ENCODE measurements around the gene ADAR.
A peak's percentile ranks its signal among the peaks of the same experiment; 100 is the strongest.

ADAR gene

DNA sequence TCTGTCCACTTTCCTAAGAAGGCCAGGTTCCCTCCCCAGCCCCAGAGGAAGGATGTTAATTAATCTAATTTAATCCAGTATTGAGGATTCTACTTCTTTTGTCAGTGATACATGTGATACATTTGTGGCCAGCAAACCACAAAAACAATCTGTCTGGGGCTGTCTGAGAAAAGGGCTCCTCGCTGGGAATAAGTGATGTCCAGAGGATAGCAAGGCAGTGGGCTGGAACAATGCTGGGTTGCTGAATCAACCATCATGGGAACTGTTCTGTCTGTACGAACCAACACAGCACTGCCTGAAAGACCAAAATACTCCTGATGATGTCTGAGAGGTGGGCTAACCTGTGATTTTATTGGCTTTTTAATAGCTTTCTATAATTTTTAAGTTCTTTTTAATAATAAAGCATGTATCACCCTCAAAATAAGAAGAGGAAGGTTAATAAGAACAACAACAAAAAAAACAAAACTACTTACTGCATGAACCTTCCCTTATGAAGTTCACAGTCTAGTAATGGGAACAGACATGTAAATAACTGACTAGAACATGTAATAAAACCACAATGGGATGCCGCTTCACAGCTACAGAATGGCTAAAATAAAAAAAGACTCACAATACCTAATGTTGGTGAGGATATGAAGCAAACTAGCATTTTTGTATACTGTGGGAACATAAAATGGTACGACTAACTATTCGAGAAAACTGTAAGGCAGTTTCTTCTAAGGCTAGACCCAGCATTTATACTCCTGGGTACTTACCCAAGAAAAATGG is 11.4 kb upstream of the ADAR start:
- no peak for DNase-seq (ENCODE audit: low spot score)

DNA sequence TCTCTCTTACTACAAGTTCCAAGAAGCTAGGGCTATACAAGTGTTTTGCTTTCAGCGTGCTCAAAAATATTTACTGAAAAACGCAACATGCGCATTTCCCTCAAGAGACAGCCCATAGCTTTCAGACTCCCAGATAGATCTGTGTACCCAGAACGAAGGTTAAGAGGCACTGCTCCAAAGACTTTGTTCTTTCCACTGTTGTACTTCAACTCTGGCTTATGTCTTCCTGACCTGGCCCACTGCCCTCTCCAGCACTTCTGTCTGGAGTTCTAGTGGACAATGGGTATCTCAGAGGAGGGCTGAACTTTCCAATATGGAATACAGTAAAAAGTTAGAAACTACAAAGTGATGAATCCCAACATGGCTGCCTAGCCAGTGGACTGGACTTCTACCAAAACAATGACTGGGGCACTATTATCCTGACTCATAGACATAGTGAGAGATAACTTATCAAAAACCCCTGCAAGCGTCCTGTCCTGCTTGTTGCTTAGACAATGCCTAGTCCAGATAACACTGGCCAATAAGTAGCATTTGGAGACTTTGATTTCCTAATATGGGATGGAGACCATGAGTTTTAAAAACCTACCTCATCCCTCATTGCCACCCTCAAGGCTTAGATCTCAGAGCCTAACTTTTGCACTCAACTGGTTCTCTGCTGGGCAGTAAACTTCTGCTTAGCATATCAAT is 8.8 kb upstream of the ADAR start:
- DNase-seq (ENCODE audit: low spot score): no peak

DNA sequence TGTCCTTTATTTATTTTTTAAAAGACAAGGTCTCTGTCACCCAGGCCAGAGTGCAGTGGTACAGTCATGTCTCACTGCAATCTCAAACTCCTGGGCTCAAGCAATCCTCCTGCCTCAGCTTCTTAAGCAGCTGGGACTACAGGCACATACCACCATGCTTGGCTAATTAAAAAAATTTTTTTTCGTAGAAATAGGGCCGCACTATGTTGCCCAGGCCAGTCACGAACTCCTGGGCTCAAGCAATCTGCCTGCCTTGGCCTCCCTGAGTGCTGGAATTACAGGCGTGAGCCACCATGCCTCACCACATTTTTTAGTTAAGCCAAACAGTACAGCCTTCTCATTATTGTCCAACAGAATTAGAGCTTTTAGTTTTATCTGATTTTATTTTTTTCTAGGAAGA is 7.4 kb upstream of the ADAR start:
- no peak for DNase-seq (ENCODE audit: low spot score)

DNA sequence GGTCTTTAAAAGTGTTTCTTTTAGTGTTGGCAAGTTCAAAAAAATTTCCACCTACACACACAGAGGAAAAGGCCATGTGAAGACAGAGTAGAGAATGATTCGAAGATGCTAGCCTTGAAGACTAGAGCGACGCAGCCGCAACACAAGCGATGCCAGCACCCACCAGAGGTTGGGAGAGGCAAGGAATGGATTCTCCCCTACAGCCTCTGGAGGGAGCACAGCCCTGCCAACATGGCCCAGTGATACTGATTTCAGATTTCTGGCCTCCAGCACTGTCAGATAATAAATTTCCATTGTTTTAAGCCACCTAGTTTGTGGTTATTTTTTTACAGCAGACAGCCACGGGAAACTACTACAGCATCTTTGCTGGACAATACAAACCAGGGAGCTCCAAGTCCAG is 6.9 kb upstream of the ADAR start:
- DNase-seq (ENCODE audit: low spot score): no peak

- DNase-seq (ENCODE audit: low spot score): no peak
These were observed 6.3 kb upstream of the ADAR start for GRCh38 chr1:154614247-154614646.

- DNase-seq (ENCODE audit: low spot score): no peak
These were observed 3.3 kb upstream of the ADAR start for GRCh38 chr1:154611150-154611862.

- DNase-seq (ENCODE audit: low spot score): no peak
These were observed 1.7 kb upstream of the ADAR start for GRCh38 chr1:154609398-154610380.

DNA sequence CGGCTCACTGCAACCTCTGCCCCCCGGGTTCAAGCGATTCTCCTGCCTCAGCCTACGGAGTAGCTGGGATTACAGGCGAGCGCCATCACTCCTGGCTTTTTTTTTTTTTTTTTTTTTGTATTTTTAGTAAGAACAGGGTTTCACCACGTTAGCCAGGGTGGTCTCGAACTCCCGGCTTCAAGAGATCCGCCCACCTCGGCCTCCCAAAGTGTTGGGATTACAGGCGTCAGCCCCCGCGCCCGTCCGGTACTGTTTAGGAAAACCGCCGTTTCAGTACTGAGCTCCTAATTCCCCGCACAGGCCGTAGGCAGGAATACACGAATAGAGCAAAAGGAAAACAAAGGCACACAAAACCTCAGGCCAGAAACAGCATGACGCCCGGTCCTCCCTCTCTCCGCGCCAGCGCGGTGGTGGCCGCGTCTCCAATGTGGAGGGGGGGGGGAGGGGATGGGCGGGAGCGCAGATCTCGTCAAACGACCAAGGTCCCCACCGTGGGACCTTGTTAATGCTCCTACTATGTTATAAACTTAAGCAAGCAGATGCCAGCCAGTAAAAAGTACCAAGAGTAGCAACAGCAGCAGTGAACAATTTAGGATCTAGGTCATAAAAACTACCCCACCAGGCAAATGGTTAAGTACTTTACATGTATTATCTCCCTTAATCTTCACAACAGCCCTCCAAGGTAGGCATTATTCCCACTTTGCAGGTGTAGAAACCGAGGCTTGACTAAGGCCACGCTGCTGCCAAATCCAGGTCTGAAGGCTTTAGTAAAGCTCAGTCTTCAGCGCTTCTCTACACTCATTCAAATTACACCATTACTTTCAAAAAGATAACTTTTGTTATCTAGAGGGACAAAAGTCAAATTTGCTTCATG is 648 bp upstream of the ADAR start:
- DNase-seq (ENCODE audit: low spot score): peak; percentile 76

- no peak for DNase-seq (ENCODE audit: low spot score)
These were observed 829 bp downstream of the ADAR start for GRCh38 chr1:154607106-154607608.

DNA sequence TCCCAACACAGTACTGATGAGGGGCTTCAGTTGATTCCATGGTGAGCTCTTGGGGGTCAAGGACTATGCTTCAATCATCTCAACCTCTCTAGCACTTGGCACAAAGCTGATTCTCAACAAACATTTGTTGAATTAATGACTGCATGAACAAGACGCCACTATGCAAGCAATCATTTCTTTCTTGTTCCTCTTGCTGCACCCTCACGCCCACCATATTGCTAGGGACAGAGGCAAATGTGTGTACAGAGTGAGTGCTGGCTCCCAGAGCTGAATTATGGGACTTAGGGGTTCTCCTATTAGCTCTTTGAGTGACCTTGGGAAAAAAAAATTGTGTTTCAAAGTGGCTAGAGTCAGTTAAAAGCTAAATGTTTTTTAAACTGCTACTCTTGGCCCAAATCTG is 2.5 kb downstream of the ADAR start:
- no peak for DNase-seq (ENCODE audit: low spot score)

GRCh38 chr1:154603317-154603716 is 4.7 kb downstream of the ADAR start:
- no peak for DNase-seq (ENCODE audit: low spot score)

DNA sequence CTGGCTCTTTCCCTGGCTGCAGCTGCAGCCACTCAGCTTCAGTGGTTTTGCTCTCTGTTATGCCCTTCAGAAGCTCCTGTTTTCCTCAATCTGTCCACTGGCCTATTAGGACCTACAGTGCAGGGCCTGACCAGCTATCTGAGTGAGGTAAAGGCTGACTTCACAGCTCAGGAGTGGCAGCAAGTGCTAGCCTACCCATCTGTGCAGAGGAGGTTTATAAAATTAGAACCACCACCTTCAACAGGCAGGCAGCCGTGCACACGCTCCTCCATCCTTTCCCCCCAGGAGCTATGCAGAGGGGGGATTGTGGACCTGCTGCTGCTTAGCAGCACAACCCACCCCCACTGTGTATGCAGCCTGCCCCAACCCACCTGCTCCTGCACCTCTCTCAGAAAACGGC is 8.3 kb downstream of the ADAR start:
- DNase-seq (ENCODE audit: low spot score): no peak

DNA sequence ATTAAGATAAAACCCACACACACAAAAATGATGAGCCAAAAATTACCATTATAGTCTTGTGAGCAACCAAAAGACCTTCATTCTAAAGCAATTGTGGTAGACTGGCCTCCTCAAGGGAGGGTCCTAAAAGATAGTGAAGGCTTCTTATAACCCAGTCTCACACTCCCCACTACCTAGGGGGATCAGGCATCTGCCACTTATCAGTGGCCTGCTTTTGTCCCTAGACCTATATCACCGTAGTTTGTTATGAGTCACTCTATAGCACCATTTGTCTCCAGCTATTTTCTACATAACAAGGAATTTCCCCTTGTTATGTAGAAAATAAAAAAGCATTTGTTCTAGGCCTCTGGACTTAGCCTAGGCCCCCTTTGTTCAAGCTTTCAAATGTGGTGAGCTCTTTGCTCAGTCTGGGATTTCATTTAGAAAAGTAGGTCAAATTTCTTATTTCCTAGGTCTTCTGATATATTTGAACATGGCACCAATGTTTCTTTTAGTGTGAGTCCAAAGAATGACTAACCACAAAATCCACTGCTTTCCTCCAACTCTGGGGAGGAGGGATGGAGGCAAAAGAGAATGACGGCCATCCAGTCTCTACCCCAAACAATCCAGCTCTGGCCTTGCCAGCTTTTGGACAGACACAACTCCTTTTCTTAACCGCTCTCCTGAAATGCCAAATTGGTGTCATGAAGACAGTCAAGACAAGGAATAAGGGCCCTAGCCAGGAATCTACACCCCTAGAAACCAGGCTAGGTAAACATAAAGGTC is 8.9 kb downstream of the ADAR start:
- DNase-seq (ENCODE audit: low spot score): no peak

DNA sequence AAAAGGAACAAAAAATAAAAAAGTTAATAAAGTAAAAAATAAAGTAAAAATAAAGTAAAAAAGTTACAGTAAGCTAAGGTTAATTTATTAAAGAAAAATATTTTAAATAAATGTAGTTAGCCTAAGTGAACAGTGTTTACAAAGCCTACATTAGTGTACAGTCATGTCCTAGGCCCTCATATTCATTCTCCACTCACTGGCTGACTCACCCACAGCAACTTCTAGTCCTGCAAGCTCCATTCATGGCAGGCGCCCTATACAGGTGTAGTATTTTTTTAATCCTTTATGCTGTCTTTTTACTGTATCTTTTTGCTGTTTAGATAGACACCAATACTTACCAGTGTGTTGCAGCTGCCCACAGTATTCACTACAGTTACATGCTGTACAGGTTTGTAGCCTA is 12.4 kb downstream of the ADAR start:
- no peak for DNase-seq (ENCODE audit: low spot score)

- no peak for DNase-seq (ENCODE audit: low spot score)
These were observed 13.2 kb downstream of the ADAR start for GRCh38 chr1:154594811-154595210.

DNA sequence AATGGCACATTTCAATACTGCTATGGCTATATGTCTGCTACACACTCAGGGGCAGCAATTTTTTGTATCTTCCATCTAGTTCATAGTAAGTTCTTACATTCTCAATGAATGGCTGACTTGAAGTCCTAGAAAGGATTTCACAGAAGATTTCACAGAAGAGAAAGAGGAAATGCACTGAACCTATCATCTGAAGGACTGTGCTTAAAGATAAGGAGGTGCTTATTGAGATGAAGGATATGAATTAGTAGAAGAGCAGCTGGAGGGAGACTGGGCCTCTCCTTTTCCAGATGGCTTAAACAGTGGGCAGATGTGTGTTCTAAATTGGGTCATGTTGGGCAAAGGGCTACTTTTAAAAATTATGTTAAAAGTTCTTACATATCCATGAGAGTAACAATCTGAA is 14.6 kb downstream of the ADAR start:
- DNase-seq (ENCODE audit: low spot score): no peak

GRCh38 chr1:154591206-154591605 is 16.8 kb downstream of the ADAR start:
- DNase-seq (ENCODE audit: low spot score): no peak

- DNase-seq (ENCODE audit: low spot score): no peak
These were observed 17.2 kb downstream of the ADAR start for GRCh38 chr1:154590756-154591155.

DNA sequence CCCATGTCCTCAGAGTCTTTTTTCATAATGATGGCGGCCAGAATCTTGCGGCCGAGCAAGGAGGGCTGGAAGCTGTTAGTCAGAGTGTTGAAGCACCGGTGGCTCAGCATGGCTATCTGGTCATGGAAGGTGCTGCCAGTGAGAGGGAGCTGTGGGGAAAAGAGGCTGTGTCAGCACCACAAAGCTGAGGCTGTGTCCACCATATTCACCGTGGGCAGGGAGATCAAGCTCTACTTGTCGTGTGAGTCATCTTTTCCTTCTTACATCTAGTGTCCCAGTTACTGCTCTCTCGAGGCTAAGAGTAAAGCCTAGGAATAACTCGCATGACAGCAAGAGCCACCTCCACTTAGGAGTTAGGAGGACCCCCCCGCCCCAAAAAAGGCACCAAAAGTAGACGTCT is 18.2 kb downstream of the ADAR start:
- DNase-seq (ENCODE audit: low spot score): no peak

DNA sequence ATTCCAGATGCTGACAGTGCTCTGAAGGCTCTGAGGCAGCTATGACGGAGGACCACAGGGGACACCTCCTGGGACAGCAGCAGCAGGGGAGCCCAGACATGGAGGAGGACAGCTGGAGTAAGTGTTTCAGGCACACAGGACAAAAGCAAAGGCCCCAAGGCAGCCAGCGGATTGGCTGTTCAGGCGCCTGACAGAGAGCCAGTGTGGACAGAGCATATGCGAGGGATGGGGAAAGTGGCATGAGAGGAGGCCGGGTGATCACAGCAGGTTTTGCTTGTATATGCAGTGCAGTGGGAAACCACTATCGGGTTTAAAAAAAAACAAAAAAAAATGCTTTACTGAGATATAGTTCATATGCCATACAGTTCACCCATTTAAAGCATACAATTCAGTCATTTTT is 21.3 kb downstream of the ADAR start:
- DNase-seq (ENCODE audit: low spot score): no peak
